Measurements from ENCODE around the gene NFAM1. TPM values are rescaled to one million over a fixed set of nuclear protein-coding genes. Genes with fewer than 3 reads are reported as not detected.

The NFAM1 gene
- total RNA-seq, 1 donor from 2014 or later: 1.6 TPM

DNA sequence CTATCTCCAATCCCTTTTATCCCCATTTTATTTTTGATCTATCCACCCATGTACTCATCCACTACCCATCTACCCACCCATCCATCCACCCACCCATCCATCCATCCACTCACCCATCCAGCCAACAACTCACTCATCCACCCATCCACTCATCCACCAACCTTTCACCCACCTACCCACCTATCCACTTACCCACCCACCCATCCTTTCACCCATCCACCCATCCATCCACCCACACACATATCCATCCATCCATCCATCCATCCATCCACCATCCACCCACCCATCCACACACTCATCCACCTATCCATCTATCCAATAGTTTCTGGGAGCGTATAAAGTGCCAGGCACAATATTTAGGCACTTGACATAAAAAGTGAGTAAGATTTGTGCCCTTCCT, 39.2 kb upstream of the NFAM1 start:
- TF ChIP-seq, protein P1, sequence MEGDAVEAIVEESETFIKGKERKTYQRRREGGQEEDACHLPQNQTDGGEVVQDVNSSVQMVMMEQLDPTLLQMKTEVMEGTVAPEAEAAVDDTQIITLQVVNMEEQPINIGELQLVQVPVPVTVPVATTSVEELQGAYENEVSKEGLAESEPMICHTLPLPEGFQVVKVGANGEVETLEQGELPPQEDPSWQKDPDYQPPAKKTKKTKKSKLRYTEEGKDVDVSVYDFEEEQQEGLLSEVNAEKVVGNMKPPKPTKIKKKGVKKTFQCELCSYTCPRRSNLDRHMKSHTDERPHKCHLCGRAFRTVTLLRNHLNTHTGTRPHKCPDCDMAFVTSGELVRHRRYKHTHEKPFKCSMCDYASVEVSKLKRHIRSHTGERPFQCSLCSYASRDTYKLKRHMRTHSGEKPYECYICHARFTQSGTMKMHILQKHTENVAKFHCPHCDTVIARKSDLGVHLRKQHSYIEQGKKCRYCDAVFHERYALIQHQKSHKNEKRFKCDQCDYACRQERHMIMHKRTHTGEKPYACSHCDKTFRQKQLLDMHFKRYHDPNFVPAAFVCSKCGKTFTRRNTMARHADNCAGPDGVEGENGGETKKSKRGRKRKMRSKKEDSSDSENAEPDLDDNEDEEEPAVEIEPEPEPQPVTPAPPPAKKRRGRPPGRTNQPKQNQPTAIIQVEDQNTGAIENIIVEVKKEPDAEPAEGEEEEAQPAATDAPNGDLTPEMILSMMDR (IDR thresholded peaks at IDR 0.05; ENCODE audit: unreplicated experiment): no peak
- peaks cover 3% of the 10 kb centered on the region for H3K27me3 Mint-ChIP-seq (ENCODE audit: unreplicated experiment)
- DNase-seq (ENCODE audit: low spot score): no peak
- no peaks in the 10 kb centered on the region for H3K9me3 Mint-ChIP-seq (ENCODE audit: unreplicated experiment)
- no peaks in the 10 kb centered on the region for H3K36me3 Mint-ChIP-seq (ENCODE audit: low read depth, unreplicated experiment)
- H3K4me3 Mint-ChIP-seq (ENCODE audit: unreplicated experiment): no peak overlapping the region
- H3K4me1 Mint-ChIP-seq (ENCODE audit: unreplicated experiment): no peaks in the 10 kb centered on the region
- H3K27ac Mint-ChIP-seq (ENCODE audit: unreplicated experiment): no peak overlapping the region

DNA sequence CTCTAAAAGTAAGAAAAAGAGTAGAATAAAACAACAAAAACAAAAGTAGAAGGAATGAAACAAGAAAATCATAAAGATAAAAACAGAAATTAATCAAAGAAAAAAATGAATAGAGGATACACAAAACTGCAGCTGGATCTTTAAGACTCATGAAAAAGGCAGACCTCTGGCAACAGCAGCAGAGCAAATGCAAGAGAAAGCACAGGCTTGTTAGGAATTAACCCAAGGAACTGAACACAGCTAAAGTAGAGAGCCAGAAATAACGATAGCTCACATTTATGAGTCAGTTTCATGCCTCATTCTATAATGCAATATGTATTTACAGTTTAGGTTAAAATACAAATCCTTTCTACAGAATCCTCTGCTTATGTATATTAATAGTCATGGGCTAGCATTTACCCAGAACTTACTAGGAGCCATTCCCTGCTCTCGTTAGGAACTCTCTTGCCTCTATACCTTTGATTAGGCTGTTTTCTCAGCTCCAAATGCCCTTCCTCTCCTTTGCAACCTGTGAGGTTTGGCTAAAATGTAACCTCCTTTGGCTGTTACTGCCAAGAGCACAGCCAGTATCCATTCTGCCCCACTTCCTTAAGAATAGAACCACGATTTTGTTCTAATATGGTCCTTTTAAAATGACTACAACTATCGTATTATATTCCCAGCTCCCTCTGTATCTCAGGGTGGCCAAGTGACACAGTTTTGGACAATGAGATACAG, 38.3 kb upstream of the NFAM1 start:
- H3K4me3 Mint-ChIP-seq (ENCODE audit: unreplicated experiment): no peak overlapping the region
- no peaks in the 10 kb centered on the region for H3K36me3 Mint-ChIP-seq (ENCODE audit: low read depth, unreplicated experiment)
- DNase-seq (ENCODE audit: low spot score): no peak
- TF ChIP-seq, protein P1 (IDR thresholded peaks at IDR 0.05; ENCODE audit: unreplicated experiment): no peak
- no peaks in the 10 kb centered on the region for H3K9me3 Mint-ChIP-seq (ENCODE audit: unreplicated experiment)
- no peaks in the 10 kb centered on the region for H3K4me1 Mint-ChIP-seq (ENCODE audit: unreplicated experiment)
- H3K27ac Mint-ChIP-seq (ENCODE audit: unreplicated experiment): no peak overlapping the region
- H3K27me3 Mint-ChIP-seq (ENCODE audit: unreplicated experiment): peaks cover 3% of the 10 kb centered on the region

DNA sequence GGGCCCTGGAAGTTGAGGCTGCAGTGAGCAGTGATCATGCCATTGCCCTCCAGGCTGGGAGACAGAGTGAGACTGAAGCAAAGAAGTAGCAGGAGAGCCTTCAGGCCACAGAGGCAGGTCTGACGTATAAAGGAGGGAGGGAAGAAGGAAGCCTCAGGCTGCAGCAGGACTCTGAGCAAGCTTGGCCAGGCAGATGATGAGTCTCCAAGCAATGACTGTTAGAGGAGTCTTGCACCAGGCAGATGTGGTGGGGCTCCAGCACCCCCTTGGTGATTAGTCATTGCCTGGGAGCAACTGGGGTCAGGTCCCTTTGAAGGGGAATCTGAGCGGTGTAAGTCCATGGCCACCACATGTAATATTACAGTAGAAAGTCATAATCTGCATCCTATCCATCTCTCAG, 36.6 kb upstream of the NFAM1 start:
- Mint-ChIP-seq H3K4me3 (ENCODE audit: unreplicated experiment) (no peak overlapping the region), H3K36me3 (ENCODE audit: low read depth, unreplicated experiment) (no peaks in the 10 kb centered on the region), H3K9me3 (ENCODE audit: unreplicated experiment) (no peaks in the 10 kb centered on the region), H3K4me1 (ENCODE audit: unreplicated experiment) (no peaks in the 10 kb centered on the region), H3K27ac (ENCODE audit: unreplicated experiment) (no peak overlapping the region), H3K27me3 (ENCODE audit: unreplicated experiment) (peaks cover 3% of the 10 kb centered on the region)
- TF ChIP-seq, protein P1 (IDR thresholded peaks at IDR 0.05; ENCODE audit: unreplicated experiment): no peak
- DNase-seq (ENCODE audit: low spot score): no peak

DNA sequence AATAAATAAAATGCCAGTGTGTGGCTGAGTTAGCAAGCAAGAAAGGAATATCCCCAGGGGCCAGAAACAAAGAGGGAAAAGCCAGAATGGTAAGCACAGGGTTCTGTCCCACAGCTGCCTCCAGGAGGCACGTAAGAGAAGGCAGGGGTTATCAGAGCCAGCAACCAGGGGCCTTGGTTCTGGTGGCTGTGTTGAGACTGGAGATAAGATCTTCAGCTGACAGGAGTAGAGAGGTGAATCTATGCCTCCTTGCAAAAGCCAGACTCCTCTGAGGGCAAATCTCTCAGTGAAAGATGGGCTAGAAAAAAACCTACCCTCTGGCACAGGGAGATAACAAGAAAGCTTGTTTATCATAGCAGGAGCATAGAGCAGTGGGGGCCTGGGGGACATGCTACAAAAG, 29.8 kb upstream of the NFAM1 start:
- Mint-ChIP-seq H3K4me1 (ENCODE audit: unreplicated experiment) (no peaks in the 10 kb centered on the region), H3K27ac (ENCODE audit: unreplicated experiment) (no peak overlapping the region), H3K4me3 (ENCODE audit: unreplicated experiment) (no peak overlapping the region), H3K9me3 (ENCODE audit: unreplicated experiment) (no peaks in the 10 kb centered on the region), H3K36me3 (ENCODE audit: low read depth, unreplicated experiment) (no peaks in the 10 kb centered on the region), H3K27me3 (ENCODE audit: unreplicated experiment) (no peaks in the 10 kb centered on the region)
- DNase-seq (ENCODE audit: low spot score): no peak
- TF ChIP-seq, protein P1 (IDR thresholded peaks at IDR 0.05; ENCODE audit: unreplicated experiment): no peak

DNA sequence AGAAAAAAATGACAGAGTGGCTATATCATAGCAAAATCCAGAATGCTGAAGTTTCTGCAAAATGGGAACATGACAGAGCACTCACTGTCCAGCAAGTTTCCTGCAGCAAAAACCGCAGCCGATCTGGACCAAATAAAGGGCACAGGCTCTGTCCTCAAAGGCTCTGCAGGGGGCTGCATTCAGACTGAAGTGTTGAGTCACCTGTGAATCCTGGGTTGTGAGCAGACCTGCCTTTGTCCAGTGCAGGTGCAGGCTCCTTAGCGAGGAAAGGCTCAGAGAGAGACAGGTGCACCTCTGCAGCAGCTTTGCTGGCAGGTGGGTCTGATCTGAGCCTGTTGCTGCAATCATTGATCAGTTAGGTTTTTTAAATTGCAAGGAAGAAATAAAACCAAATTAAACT, 29.3 kb upstream of the NFAM1 start:
- no peaks in the 10 kb centered on the region for H3K9me3 Mint-ChIP-seq (ENCODE audit: unreplicated experiment)
- no peak overlapping the region for H3K27ac Mint-ChIP-seq (ENCODE audit: unreplicated experiment)
- TF ChIP-seq, protein P1 (IDR thresholded peaks at IDR 0.05; ENCODE audit: unreplicated experiment): no peak
- no peak overlapping the region for H3K4me3 Mint-ChIP-seq (ENCODE audit: unreplicated experiment)
- no peak for DNase-seq (ENCODE audit: low spot score)
- H3K36me3 Mint-ChIP-seq (ENCODE audit: low read depth, unreplicated experiment): no peaks in the 10 kb centered on the region
- no peaks in the 10 kb centered on the region for H3K4me1 Mint-ChIP-seq (ENCODE audit: unreplicated experiment)
- H3K27me3 Mint-ChIP-seq (ENCODE audit: unreplicated experiment): no peaks in the 10 kb centered on the region
